ENCODE results near the gene ANKRD13D.

Gene ANKRD13D

DNA sequence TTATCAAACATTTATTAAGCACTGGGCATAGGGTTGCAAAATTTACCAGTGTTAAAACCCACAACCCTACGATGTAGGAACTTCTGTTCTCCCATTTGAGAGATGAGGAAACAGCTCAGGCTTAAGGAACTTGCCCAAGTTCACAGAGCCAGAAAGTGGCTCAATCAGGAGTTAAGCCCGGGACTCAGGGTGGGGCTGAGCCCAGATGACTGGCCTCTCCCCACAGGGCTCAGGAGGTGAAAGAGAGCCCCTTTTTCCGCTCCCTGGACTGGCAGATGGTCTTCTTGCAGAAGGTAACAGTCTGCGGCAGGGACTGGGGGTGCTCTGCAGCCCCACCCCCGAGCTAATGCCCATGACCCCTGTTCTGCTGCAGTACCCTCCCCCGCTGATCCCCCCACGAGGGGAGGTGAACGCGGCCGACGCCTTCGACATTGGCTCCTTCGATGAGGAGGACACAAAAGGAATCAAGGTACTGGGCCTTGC is 5.6 kb upstream of the ANKRD13D start:
- Histone ChIP-seq H3K27ac (ENCODE audit: low read depth, low read length, poor library complexity, severe bottlenecking) (no peak overlapping the region), H3K9me3 (ENCODE audit: low read length) (no peaks in the 10 kb centered on the region), H2AFZ (ENCODE audit: low read length) (no peak overlapping the region), H3K4me3 (ENCODE audit: low read depth, low read length, poor library complexity, severe bottlenecking) (no peak overlapping the region), H3K4me1 (ENCODE audit: insufficient read depth, low read length, severe bottlenecking) (peaks cover 29% of the 10 kb centered on the region), H3K36me3 (ENCODE audit: insufficient read depth, low read length) (peaks cover 87% of the 10 kb centered on the region), H4K20me1 (ENCODE audit: insufficient read depth, low read length) (no peaks in the 10 kb centered on the region), H3K27me3 (ENCODE audit: insufficient read depth, low read length) (no peaks in the 10 kb centered on the region), H3K9ac (ENCODE audit: low read length) (no peak overlapping the region), H3K79me2 (ENCODE audit: insufficient read depth, low read length) (no peaks in the 10 kb centered on the region), H3F3A (ENCODE audit: insufficient read depth, low read length) (no peaks in the 10 kb centered on the region), H3K4me2 (ENCODE audit: low read length) (no peak overlapping the region), H3K9me2 (ENCODE audit: low read depth, low read length) (no peaks in the 10 kb centered on the region)
- TF ChIP-seq EZH2 (IDR thresholded peaks at IDR 0.05; ENCODE audit: borderline replicate concordance, low read length) = no peak

DNA sequence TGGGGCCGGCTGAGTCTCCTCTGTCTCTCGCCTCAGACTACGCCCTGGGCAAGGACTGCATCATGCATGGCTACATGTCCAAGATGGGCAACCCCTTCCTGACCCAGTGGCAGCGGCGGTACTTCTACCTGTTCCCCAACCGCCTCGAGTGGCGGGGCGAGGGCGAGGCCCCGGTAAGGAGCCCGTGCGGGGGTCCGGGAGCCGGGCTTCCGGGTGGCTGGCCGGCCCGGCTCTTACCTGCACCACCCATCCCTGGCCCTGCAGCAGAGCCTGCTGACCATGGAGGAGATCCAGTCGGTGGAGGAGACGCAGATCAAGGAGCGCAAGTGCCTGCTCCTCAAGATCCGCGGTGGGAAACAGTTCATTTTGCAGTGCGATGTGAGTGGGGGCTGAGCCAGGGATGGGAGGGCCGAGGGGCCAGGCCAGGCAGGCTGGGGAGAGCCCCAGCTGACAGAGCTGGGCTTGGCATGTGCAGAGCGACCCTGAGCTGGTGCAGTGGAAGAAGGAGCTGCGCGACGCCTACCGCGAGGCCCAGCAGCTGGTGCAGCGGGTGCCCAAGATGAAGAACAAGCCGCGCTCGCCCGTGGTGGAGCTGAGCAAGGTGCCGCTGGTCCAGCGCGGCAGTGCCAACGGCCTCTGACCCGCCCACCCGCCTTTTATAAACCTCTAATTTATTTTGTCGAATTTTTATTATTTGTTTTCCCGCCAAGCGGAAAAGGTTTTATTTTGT is 4.1 kb upstream of the ANKRD13D start:
- Histone ChIP-seq H3K27ac (ENCODE audit: low read depth, low read length, poor library complexity, severe bottlenecking) (no peak overlapping the region), H3F3A (ENCODE audit: insufficient read depth, low read length) (no peaks in the 10 kb centered on the region), H3K4me3 (ENCODE audit: low read depth, low read length, poor library complexity, severe bottlenecking) (no peak overlapping the region), H3K4me2 (ENCODE audit: low read length) (no peak overlapping the region), H3K9ac (ENCODE audit: low read length) (no peak overlapping the region), H3K9me3 (ENCODE audit: low read length) (no peaks in the 10 kb centered on the region), H3K4me1 (ENCODE audit: insufficient read depth, low read length, severe bottlenecking) (peaks cover 30% of the 10 kb centered on the region), H3K9me2 (ENCODE audit: low read depth, low read length) (no peaks in the 10 kb centered on the region), H4K20me1 (ENCODE audit: insufficient read depth, low read length) (no peaks in the 10 kb centered on the region), H3K36me3 (ENCODE audit: insufficient read depth, low read length) (peaks cover 72% of the 10 kb centered on the region), H3K27me3 (ENCODE audit: insufficient read depth, low read length) (no peaks in the 10 kb centered on the region), H3K79me2 (ENCODE audit: insufficient read depth, low read length) (no peaks in the 10 kb centered on the region), H2AFZ (ENCODE audit: low read length) (no peak overlapping the region)
- TF ChIP-seq EZH2 (IDR thresholded peaks at IDR 0.05; ENCODE audit: borderline replicate concordance, low read length) = no peak
- TF ChIP-seq, protein P1, sequence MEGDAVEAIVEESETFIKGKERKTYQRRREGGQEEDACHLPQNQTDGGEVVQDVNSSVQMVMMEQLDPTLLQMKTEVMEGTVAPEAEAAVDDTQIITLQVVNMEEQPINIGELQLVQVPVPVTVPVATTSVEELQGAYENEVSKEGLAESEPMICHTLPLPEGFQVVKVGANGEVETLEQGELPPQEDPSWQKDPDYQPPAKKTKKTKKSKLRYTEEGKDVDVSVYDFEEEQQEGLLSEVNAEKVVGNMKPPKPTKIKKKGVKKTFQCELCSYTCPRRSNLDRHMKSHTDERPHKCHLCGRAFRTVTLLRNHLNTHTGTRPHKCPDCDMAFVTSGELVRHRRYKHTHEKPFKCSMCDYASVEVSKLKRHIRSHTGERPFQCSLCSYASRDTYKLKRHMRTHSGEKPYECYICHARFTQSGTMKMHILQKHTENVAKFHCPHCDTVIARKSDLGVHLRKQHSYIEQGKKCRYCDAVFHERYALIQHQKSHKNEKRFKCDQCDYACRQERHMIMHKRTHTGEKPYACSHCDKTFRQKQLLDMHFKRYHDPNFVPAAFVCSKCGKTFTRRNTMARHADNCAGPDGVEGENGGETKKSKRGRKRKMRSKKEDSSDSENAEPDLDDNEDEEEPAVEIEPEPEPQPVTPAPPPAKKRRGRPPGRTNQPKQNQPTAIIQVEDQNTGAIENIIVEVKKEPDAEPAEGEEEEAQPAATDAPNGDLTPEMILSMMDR (IDR thresholded peaks at IDR 0.05; ENCODE audit: low read length) = no peak

DNA sequence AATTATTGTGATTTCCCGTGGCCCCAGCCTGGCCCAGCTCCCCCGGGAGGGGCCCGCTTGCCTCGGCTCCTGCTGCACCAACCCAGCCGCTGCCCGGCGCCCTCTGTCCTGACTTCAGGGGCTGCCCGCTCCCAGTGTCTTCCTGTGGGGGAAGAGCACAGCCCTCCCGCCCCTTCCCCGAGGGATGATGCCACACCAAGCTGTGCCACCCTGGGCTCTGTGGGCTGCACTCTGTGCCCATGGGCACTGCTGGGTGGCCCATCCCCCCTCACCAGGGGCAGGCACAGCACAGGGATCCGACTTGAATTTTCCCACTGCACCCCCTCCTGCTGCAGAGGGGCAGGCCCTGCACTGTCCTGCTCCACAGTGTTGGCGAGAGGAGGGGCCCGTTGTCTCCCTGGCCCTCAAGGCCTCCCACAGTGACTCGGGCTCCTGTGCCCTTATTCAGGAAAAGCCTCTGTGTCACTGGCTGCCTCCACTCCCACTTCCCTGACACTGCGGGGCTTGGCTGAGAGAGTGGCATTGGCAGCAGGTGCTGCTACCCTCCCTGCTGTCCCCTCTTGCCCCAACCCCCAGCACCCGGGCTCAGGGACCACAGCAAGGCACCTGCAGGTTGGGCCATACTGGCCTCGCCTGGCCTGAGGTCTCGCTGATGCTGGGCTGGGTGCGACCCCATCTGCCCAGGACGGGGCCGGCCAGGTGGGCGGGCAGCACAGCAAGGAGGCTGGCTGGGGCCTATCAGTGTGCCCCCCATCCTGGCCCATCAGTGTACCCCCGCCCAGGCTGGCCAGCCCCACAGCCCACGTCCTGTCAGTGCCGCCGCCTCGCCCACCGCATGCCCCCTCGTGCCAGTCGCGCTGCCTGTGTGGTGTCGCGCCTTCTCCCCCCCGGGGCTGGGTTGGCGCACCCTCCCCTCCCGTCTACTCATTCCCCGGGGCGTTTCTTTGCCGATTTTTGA is 3.3 kb upstream of the ANKRD13D start:
- TF ChIP-seq, protein P1 (IDR thresholded peaks at IDR 0.05; ENCODE audit: low read length) = no peak
- TF ChIP-seq EZH2 (IDR thresholded peaks at IDR 0.05; ENCODE audit: borderline replicate concordance, low read length) = no peak
- H3K4me2 ChIP-seq (ENCODE audit: low read length) = no peak overlapping the region; the same call in 1 of the 2 replicates
- peaks cover 34% of the 10 kb centered on the region for H3K4me1 ChIP-seq (ENCODE audit: insufficient read depth, low read length, severe bottlenecking)
- no peaks in the 10 kb centered on the region for H3F3A ChIP-seq (ENCODE audit: insufficient read depth, low read length)
- H2AFZ ChIP-seq (ENCODE audit: low read length) = no peak overlapping the region
- H4K20me1 ChIP-seq (ENCODE audit: insufficient read depth, low read length) = no peaks in the 10 kb centered on the region
- H3K79me2 ChIP-seq (ENCODE audit: insufficient read depth, low read length) = no peaks in the 10 kb centered on the region
- H3K27me3 ChIP-seq (ENCODE audit: insufficient read depth, low read length) = no peaks in the 10 kb centered on the region
- H3K9me2 ChIP-seq (ENCODE audit: low read depth, low read length) = no peaks in the 10 kb centered on the region
- no peak overlapping the region for H3K4me3 ChIP-seq (ENCODE audit: low read depth, low read length, poor library complexity, severe bottlenecking)
- H3K27ac ChIP-seq (ENCODE audit: low read depth, low read length, poor library complexity, severe bottlenecking) = peak overlapping the region; percentile 96
- H3K36me3 ChIP-seq (ENCODE audit: insufficient read depth, low read length) = peaks cover 68% of the 10 kb centered on the region
- no peaks in the 10 kb centered on the region for H3K9me3 ChIP-seq (ENCODE audit: low read length)
- H3K9ac ChIP-seq (ENCODE audit: low read length) = no peak overlapping the region; the same call in 1 of the 2 replicates
